Mesodermal cell (in vitro differentiated cells): ENCODE measurements around the gene SUGP2.
A peak's percentile ranks its signal among the peaks of the same experiment; 100 is the strongest.
"Not testable (repeated sequence)": the region's sequence is repeated elsewhere in the genome, so short reads cannot be mapped to it uniquely, and the experiment has no call there.

Experiments used
- H3K27ac ChIP-seq: 2 replicates; pipeline ENCODE4 v1.7.0; 2013; ENCODE audit warnings: mild to moderate bottlenecking, low read depth, low read length, moderate library complexity; ENCODE audit not compliant: severe bottlenecking
- H3K36me3 ChIP-seq: 2 replicates; pipeline ENCODE4 v1.7.1; 2013; ENCODE audit warnings: mild to moderate bottlenecking, low read length, moderate library complexity; ENCODE audit not compliant: control insufficient read depth, insufficient read depth
- H3K4me1 ChIP-seq: one replicate; pipeline ENCODE4 v1.7.1; 2013; ENCODE audit warnings: mild to moderate bottlenecking, low read length; ENCODE audit not compliant: insufficient read depth, control insufficient read depth, poor library complexity, severe bottlenecking
- H3K4me3 ChIP-seq: 2 replicates; pipeline ENCODE4 v1.7.0; 2013; ENCODE audit warnings: low read length, control low read depth, mild to moderate bottlenecking; ENCODE audit not compliant: insufficient read depth, poor library complexity, severe bottlenecking; ENCODE audit errors: extremely low read depth
- H3K9me3 ChIP-seq: 2 replicates; pipeline ENCODE4 v1.7.1; 2013; ENCODE audit warnings: mild to moderate bottlenecking, low read length, moderate library complexity; ENCODE audit not compliant: control insufficient read depth
- WGBS, 2 experiments: methylation state at CpG; one replicate each; pipeline ENCODE4 v1.1.5; 2013; ENCODE audit warnings: missing lambda C conversion rate in 2 of 2; ENCODE audit not compliant: insufficient coverage in 2 of 2; 5-methylcytosine and 5-hydroxymethylcytosine counted together

SUGP2 gene

GRCh38 chr19:19028526-19028925 lies 4.8 kb downstream of the SUGP2 start:
- Histone ChIP-seq H3K4me1 (peaks cover 5% of the 10 kb centered on the region), H3K4me3 (no peak overlapping the region), H3K36me3 (peaks cover 82% of the 10 kb centered on the region), H3K27ac (no peak overlapping the region), H3K9me3 (no peaks in the 10 kb centered on the region)
- WGBS, 2 experiments = 78 to 97% methylated on average over 4 to 9 of the region's 9 CpGs

GRCh38 chr19:19027228-19027627 lies 6.1 kb downstream of the SUGP2 start:
- Histone ChIP-seq H3K9me3 (no peaks in the 10 kb centered on the region), H3K4me1 (peaks cover 5% of the 10 kb centered on the region), H3K36me3 (peaks cover 95% of the 10 kb centered on the region), H3K27ac (no peak overlapping the region), H3K4me3 (no peak overlapping the region)
- 97 to 100% methylated on average over 3 to 4 of the region's 4 CpGs for WGBS, 2 experiments

- WGBS, 2 experiments = 94 to 96% methylated on average over 6 to 9 of the region's 10 CpGs
- Histone ChIP-seq H3K4me1 (peaks cover 2% of the 10 kb centered on the region), H3K36me3 (peaks cover 95% of the 10 kb centered on the region), H3K4me3 (no peak overlapping the region), H3K27ac (no peak overlapping the region), H3K9me3 (no peaks in the 10 kb centered on the region)
These were observed 6.9 kb downstream of the SUGP2 start for GRCh38 chr19:19026299-19026971.

GRCh38 chr19:19025861-19026260 lies 7.5 kb downstream of the SUGP2 start:
- Histone ChIP-seq H3K9me3 (no peaks in the 10 kb centered on the region), H3K36me3 (peaks cover 97% of the 10 kb centered on the region), H3K27ac (no peak overlapping the region), H3K4me1 (peaks cover 7% of the 10 kb centered on the region), H3K4me3 (no peak overlapping the region)
- 95 to 97% methylated on average over 9 to 11 of the region's 11 CpGs for WGBS, 2 experiments

- not testable (repeated sequence) for H3K9me3 ChIP-seq, H3K4me3 ChIP-seq, H3K4me1 ChIP-seq, H3K27ac ChIP-seq
- peaks cover 87% of the 10 kb centered on the region for H3K36me3 ChIP-seq
- WGBS, 2 experiments = 86 to 100% methylated on average over 1 of the region's 1 CpG
These were observed 9.9 kb downstream of the SUGP2 start for GRCh38 chr19:19023376-19023775.

- Histone ChIP-seq H3K4me3 (no peak overlapping the region), H3K9me3 (no peaks in the 10 kb centered on the region), H3K36me3 (peaks cover 87% of the 10 kb centered on the region), H3K4me1 (peaks cover 7% of the 10 kb centered on the region), H3K27ac (no peak overlapping the region)
- WGBS, 2 experiments = 90 to 97% methylated on average over 2 to 3 of the region's 4 CpGs
These were observed 10.8 kb downstream of the SUGP2 start for GRCh38 chr19:19022380-19022961.

GRCh38 chr19:19021115-19021514 lies 12.2 kb downstream of the SUGP2 start:
- Histone ChIP-seq H3K4me3 (no peak overlapping the region), H3K9me3 (no peaks in the 10 kb centered on the region), H3K27ac (peak overlapping the region; percentile 4), H3K4me1 (peaks cover 7% of the 10 kb centered on the region), H3K36me3 (peaks cover 87% of the 10 kb centered on the region)
- 94 to 100% methylated on average over 2 to 3 of the region's 3 CpGs for WGBS, 2 experiments

- 94 to 96% methylated on average over 4 of the region's 5 CpGs for WGBS, 2 experiments
- Histone ChIP-seq H3K36me3 (peaks cover 95% of the 10 kb centered on the region), H3K9me3 (no peaks in the 10 kb centered on the region), H3K4me3 (no peak overlapping the region), H3K27ac (no peak overlapping the region), H3K4me1 (no peaks in the 10 kb centered on the region)
These were observed 22.8 kb downstream of the SUGP2 start for GRCh38 chr19:19010551-19010950.

GRCh38 chr19:19009951-19010350 lies 23.4 kb downstream of the SUGP2 start:
- Histone ChIP-seq H3K36me3 (peaks cover 96% of the 10 kb centered on the region), H3K27ac (no peak overlapping the region), H3K4me1 (no peaks in the 10 kb centered on the region), H3K4me3 (no peak overlapping the region), H3K9me3 (no peaks in the 10 kb centered on the region)
- WGBS, 2 experiments = 93 to 95% methylated on average over 17 to 18 of the region's 18 CpGs

GRCh38 chr19:19006213-19006612 lies 27.1 kb downstream of the SUGP2 start:
- 95 to 100% methylated on average over 1 to 3 of the region's 3 CpGs for WGBS, 2 experiments
- H3K4me3 ChIP-seq = no peak overlapping the region
- H3K9me3 ChIP-seq = no peaks in the 10 kb centered on the region
- H3K36me3 ChIP-seq = peaks cover 97% of the 10 kb centered on the region
- no peak overlapping the region for H3K27ac ChIP-seq
- no peaks in the 10 kb centered on the region for H3K4me1 ChIP-seq

- 96 to 97% methylated on average over 14 to 15 of the region's 18 CpGs for WGBS, 2 experiments
- Histone ChIP-seq H3K4me3 (no peak overlapping the region), H3K27ac (no peak overlapping the region), H3K4me1 (no peaks in the 10 kb centered on the region), H3K9me3 (no peaks in the 10 kb centered on the region), H3K36me3 (peaks cover 97% of the 10 kb centered on the region)
These were observed 29.2 kb downstream of the SUGP2 start for GRCh38 chr19:19004144-19004543.
